SKM-1 treated with dmso at 0.1 percent for 144 hours (cell line): Measurements from ENCODE around the gene BLMH.

Experiments used
- DNase-seq: peaks from one replicate; lab custom pipeline; 2025; ENCODE audit not compliant: unreplicated experiment; lab: John Stamatoyannopoulos, UW

The BLMH gene

DNA sequence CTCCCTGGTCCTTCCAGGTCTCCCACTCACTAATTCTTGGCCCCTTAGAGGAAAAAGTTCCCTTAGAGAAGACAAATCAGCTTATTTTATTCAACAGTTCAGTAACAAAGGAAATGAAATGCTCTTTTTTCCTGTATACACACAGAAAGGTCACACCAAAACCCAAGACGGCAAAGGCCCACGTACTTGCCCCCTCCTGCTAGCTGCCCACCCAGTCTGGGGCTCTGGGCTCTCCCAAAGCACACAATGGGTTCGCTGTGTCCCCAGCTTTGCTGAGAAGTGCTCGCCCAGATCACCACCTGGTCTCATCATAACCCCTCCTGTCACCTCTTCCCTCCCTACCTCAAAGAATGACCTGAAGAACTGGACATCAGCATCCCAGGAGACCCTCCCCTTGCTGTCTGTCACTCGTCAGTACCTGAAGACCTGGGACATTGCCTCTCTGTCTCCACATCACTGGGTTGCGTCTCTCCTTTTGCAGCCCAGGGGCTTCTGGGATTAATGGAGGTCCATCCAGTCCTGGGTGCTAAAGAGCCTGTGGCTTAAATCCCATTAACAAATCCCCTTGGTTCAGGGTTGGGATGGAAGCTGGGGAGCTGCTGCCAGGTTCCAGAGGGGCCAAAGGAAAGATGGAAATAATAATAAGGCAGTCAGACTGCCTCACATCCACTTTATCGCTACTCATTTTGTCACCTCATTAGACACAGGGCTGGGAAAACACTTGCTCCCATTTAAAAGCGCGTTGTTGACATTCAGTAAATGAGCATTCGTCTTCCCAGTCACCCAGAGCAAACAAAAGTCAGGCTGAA lies 59.5 kb downstream of the BLMH start:
- no peak for DNase-seq

GRCh38 chr17:30230596-30231125 lies 61.1 kb downstream of the BLMH start:
- no peak for DNase-seq

- DNase-seq: peak; percentile 87
Measured at GRCh38 chr17:30230009-30230408, 61.7 kb downstream of the BLMH start.

GRCh38 chr17:30229012-30229411 lies 62.7 kb downstream of the BLMH start:
- no peak for DNase-seq

GRCh38 chr17:30228011-30228410 lies 63.7 kb downstream of the BLMH start:
- no peak for DNase-seq

GRCh38 chr17:30226878-30227277 lies 64.9 kb downstream of the BLMH start:
- DNase-seq: no peak

GRCh38 chr17:30225919-30226553 lies 65.7 kb downstream of the BLMH start:
- DNase-seq: no peak

DNA sequence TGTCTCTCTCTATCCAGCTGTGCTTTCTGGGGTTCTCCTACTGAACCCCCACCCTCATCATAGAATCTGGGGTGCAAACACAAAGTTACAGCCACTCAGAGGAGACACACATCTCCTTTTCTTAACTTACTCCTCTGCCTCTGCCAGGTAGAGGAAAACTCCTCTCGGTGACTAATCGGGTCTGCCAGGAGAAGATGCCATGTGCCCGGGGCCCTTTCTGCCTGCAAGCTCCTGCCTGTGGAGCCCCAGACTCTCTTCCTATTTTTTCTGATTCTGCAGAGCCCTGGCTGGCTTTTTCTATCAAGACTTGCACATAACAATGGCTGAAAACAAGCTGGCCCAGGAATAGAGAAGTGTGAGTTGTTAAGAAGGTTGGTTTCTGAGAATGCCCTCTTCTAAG lies 66.6 kb downstream of the BLMH start:
- DNase-seq: peak; percentile 33

DNA sequence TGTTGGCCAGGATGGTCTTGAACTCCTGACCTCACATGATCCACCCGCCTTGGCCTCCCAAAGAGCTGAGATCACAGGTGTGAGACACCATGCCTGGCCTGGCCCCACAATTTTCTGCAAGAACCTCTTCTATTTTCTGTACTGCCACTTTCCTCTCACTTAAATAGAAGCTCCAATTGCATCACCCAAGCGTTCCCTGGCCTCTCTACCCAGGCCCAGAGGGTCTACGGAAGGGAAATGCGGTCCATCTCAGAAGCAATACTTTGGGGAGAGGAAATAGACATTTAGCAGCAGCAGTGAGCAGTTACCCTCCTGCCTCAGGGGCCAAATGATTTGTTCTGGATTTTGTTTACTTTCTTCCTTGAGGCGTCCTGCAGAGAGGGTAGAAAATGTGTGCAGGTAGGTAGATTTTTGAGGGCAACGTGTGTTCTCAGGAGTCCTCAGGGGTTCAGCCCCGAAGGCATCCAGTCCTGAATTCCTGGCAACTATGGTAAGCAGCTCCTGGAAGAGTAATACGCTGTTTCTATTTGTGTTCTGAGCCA lies 67.3 kb downstream of the BLMH start:
- DNase-seq: peak; percentile 67

DNA sequence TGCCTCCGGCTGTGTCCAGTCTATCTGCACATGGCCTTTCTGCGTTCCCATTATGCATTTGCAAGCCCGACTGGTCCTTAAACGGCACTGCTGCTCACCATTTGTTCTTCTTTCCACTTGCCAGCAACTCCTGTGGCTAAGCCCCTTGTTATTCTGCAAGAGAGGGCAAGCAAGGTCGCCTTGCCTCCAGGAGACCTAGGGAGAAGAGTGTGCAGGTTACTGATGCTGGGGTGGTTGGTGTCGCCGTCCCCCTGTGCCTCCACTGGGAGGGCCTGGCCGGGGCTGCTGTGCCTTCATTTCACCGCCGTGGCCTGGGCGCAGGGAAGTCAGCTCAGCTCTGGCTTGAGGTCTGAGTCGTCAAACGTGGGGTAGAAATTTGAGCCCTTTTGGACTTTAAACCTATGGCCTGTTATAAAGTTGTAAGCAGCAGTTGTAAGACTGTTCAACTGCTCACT lies 69.0 kb downstream of the BLMH start:
- DNase-seq: no peak

DNA sequence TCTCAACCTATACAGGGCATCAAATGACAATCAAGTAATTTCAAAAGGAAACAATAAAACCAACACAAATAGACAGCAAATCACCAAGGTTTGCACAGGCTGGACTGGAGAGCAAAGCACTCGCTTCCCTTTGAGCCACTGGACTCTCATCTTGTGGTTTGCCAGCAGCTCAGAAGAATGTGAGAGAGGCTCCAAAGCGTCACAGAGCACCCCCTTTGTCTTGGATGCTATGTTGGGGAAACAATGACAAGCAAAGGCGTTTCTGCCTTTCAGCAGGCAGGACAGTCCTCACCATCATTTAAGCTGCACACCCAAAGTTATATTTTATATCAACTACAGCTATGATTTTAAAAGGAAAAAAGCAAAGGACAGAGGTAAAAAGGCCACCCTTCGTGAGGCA lies 69.5 kb downstream of the BLMH start:
- no peak for DNase-seq

GRCh38 chr17:30221346-30221745 lies 70.4 kb downstream of the BLMH start:
- no peak for DNase-seq

GRCh38 chr17:30220414-30220813 lies 71.3 kb downstream of the BLMH start:
- DNase-seq: no peak

GRCh38 chr17:30219833-30220232 lies 71.9 kb downstream of the BLMH start:
- no peak for DNase-seq

DNA sequence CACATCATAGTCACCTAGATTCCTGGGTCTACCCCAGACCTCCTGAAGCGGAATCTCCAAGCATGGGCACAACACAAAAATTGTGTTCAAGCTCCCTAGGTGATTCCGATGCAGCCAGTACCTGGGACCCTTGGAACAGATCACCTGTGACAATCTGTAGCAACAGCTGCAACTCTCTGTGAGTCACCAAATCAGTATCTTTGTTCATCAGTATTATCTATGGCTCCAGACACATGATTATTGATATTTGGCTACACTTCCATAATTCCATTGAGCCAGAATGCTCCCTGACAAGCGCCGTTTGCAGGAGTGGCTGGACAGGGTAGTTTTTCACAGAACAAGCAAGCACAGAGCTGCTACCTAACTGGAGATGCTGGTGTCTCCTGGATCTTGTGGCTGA lies 72.4 kb downstream of the BLMH start:
- no peak for DNase-seq

- no peak for DNase-seq
Measured at GRCh38 chr17:30218799-30219198, 72.9 kb downstream of the BLMH start.

DNA sequence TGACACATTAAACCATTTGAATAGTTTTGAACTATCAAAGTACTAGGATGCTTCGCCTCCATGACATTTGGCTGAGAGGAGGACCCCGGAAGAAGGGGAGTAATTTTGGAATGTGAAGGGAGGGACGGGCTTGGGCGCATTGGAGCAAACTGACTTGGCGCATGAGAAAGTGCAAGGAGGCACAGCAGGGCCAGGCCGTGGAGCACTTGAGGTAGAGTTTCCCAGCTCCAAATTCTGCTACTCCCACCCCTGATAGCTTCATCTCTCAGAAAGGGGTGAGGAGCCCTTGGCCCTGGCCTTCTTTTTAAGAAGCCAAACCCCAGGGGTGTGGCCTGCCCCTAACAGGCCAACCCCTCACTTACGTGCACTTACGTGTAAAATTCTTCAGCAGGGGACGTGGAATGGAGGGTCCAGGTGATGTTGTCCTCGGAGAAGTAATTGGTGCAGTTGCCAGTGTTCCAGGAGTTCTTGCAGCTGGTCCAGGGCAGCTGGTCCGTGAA lies 73.9 kb downstream of the BLMH start:
- no peak for DNase-seq

- no peak for DNase-seq
Measured at GRCh38 chr17:30217054-30217453, 74.7 kb downstream of the BLMH start.

- DNase-seq: no peak
Measured at GRCh38 chr17:30212750-30213149, 79.0 kb downstream of the BLMH start.

- DNase-seq: no peak
Measured at GRCh38 chr17:30211371-30211770, 80.4 kb downstream of the BLMH start.

DNA sequence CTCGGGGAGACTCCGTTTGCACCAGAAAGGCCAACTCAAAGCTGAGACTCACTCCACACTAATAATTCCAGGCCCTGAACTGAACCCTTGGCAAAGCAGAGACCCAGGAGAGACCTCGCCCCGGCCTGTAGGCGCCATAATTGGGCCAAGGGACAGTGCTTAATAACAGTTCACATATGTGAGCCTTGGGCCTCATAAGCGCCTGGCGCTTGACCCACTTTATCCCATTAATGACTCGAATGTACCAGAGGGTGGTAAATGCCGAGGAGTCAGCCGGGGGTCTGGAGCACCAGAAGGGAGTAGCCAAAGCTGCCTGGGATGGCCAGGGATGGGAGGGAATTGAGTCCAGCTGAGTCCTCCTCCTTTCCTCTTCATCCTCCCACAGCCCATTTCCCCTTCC lies 80.8 kb downstream of the BLMH start:
- no peak for DNase-seq

- DNase-seq: no peak
Measured at GRCh38 chr17:30210366-30210765, 81.4 kb downstream of the BLMH start.
